Vagina (tissue), 2 donors: ENCODE results near the gene CTBP2.

ENCODE experiments used
- POLR2A ChIP-seq, 2 donors: fragments of 450-650 bp; IDR thresholded peaks; one replicate each; pipeline ENCODE4 v1.6.1; 2017; ENCODE audit warnings: antibody characterized with exemption in 2 of 2, mild to moderate bottlenecking in 2 of 2, moderate library complexity in 2 of 2
- POLR2AphosphoS5 ChIP-seq, 2 donors: sonication (generic); formaldehyde crosslinking; IDR thresholded peaks; one replicate each; pipeline ENCODE4 v1.9.0; 2017; ENCODE audit warnings: antibody characterized with exemption in 2 of 2, mild to moderate bottlenecking in 2 of 2, low read depth in 1 of 2; ENCODE audit not compliant: insufficient read depth in 1 of 2
- TF ChIP-seq, protein P1 (sequence below), 3 experiments: fragments of 450-650 bp in 2 of 3; fragments of 200-600 bp in 1 of 3; sonication (generic) in 1 of 3; IDR thresholded peaks; one replicate each; pipeline ENCODE4 v1.5.1; 2017 to 2019; ENCODE audit warnings: antibody characterized with exemption in 3 of 3, mild to moderate bottlenecking in 2 of 3, moderate library complexity in 2 of 3

DNA sequence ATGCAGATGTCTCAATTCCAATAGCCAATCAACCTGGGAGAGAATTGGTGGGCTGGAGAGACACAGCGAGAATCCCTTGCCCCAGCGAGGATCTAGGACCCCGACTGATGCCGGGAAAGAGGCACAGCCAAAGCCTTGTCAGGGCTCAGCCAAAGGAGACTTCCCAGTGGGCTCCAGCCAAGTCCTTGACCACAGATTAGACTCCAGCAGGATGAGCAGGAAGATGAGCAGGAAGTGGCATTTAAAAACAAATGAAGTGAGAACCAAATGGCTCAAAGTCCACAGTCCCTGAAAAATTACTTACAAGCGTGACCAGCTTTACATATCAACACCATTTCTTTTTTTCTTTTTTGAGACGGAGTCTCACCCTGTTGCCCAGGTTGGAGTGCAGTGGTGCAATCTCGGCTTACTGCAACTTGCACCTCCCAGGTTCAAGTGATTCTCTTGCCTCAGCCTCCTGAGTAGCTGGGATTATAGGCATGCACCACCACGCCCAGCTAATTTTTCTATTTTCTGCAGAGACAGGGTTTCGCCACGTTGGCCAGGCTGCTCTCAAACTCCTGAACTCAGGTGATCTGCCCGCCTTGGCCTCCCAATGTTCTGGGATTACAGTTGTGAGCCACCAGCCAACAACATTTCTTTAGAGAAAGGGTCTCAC, 40.2 kb downstream of the CTBP2 start:
- TF ChIP-seq, protein P1, sequence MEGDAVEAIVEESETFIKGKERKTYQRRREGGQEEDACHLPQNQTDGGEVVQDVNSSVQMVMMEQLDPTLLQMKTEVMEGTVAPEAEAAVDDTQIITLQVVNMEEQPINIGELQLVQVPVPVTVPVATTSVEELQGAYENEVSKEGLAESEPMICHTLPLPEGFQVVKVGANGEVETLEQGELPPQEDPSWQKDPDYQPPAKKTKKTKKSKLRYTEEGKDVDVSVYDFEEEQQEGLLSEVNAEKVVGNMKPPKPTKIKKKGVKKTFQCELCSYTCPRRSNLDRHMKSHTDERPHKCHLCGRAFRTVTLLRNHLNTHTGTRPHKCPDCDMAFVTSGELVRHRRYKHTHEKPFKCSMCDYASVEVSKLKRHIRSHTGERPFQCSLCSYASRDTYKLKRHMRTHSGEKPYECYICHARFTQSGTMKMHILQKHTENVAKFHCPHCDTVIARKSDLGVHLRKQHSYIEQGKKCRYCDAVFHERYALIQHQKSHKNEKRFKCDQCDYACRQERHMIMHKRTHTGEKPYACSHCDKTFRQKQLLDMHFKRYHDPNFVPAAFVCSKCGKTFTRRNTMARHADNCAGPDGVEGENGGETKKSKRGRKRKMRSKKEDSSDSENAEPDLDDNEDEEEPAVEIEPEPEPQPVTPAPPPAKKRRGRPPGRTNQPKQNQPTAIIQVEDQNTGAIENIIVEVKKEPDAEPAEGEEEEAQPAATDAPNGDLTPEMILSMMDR (IDR thresholded peaks at IDR 0.05), result no peak
- TF ChIP-seq POLR2AphosphoS5 (IDR thresholded peaks at IDR 0.05; ENCODE audit: insufficient read depth in 1 of 2, low read depth in 1 of 2), result no peak
- no peak for TF ChIP-seq POLR2A (IDR thresholded peaks at IDR 0.05)
